ENCODE measurements around the gene PGRMC1.
"Not testable (repeated sequence)": the region's sequence is repeated elsewhere in the genome, so short reads cannot be mapped to it uniquely, and the experiment has no call there.

PGRMC1 gene

DNA sequence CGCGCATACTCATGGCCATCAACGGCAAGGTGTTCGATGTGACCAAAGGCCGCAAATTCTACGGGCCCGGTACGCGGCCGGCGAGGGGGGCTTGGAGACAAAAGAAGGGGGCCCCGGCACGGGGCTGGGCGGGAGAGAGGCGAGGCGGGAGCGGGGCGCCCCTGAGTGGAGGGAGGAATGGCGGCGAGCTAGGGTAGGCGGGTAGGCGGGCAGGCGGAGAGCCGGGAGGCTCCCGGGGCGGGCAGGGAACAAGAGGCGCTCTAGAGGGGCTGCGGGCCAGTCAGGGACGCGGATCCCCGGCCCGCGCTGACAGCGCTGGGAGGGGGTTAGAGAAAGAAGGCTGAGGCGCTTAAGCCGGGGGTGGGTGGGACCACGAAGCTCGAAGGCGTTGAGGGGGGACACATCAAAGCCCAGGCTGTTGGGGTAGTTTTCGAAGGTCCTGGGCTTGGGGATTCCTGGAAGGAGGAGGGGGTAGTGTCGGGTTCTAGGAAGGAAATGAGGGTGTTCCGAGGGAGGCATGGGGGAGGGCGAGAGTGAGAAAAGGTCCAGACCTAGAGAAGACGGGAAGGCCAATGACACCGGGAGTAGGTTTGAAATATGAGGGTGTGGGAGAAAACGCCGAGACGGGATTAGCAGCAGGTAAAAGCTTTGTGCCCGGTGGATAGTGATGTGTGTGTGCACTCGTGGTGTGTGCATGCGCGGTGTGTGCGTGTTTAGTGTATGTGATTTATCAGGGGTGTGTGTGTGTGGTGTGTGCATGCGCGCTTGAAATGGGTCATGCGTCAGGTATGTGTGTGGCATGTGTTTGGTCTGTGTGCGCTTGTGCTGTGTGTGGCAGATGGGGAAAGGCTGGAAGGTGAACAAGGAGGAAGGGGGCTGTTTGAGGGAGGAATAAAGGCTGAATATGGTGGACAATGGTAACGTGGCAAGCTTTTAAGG lies 807 bp downstream of the PGRMC1 start:
- peak; percentile 31 for DNase-seq

DNA sequence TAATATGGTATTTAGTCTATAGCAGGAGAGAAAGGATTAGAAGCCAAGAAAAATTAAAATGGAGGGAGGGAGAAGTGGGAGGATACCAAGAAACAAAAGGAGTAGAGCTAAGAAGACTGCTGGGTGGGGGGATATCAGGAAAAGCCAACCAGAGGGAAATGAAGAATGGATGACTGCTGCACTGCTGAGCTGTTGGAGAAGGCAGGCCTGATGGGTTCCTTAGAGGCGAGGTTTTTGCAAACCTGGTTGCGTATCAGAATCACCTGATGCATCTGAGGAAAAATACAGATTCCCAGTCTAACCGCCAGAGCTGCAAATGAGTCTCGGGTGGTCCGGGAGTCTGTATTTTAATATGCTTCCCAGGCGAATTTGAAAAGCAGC lies 1.5 kb downstream of the PGRMC1 start:
- no peak for DNase-seq

DNA sequence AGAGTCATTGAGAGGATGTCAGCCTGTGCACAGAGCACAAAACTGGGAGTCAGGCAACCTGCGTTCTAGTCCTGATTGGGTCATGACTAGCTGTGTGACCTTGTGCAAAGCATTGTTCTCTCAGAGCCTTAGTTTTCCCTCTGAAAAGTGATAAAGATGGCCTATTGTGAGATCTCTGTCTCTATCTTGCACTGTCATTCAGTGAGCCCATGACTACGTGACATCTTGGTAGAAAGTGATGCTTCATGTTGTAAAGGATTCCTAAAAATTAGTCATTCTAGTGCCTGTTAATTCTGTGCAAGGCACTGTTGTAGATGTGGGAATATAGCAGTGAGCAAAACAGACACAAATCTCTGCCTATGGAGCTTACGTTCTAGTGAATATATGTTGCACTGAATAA lies 2.5 kb downstream of the PGRMC1 start:
- DNase-seq: no peak

DNA sequence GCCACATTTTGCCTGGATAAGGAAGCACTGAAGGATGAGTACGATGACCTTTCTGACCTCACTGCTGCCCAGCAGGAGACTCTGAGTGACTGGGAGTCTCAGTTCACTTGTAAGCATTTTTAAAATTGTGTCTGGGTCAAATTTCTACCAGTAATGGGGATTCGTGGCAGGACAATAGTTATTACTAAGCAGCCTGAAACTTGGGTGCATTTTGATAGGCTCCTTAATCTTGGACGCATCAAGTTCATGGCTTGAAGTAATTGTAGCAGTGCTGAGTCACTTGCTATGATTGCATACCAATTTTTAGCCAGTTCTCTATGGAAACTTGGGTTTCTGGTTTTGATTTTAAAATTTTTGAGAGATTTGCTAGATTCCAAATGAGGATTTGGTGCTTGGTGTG lies 4.3 kb downstream of the PGRMC1 start:
- no peak for DNase-seq

DNA sequence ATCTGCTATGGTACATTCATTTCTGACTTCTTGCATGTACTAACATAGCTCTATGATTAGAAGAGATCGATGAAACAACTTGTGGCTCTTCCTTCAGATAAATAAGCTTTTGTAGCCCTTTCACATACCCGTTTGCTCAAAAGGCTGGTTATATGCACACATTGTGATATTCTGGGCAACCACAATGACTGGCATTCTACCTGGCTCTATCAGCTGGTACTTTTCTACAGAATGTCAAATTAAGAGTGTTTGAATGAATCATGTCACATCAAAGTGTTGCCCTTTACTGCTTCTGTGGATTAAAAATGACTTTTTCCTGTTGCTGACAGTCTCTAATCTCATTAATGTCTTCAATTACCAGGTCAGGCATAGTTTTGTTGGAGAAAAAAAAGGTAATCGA lies 11.6 kb downstream of the PGRMC1 start:
- no peak for DNase-seq

DNA sequence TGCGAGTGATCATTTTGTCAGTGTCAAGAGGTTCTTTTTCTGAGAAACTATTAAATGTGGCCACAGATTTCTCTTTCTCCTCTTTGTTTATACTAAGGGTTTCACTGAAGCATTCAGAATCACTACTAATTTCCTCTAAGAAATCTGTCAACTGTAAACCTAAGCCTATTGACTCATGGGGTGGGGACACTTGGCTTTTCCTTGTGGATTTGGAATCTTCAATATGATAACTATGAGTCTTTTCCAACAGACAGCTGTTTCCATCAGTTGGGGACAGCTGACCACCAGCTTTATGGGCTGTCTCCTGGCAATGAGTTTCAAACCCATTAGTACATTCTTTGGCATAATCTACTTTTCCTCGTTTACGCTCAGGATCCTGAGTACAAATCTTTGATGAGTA lies 13.8 kb downstream of the PGRMC1 start:
- no peak for DNase-seq

DNA sequence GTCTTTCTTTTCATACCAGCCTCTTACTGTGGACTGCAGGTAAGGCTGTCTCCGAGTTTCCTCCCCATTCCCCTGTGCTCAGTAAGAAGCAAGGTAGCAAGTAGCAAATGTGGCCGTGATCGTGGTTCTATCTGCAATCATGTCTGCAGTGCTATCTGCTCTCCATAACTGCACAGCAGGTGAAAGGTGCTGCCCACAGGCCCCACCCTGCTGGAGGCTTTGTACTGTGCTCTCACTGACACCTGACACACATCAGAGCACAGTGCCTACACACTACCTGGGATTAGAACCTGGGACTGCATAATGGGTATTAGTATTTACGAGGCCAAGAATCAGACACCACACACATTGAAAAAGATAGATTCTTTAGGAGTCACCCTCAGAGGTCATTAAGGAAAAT lies 15.3 kb downstream of the PGRMC1 start:
- no peak for DNase-seq

DNA sequence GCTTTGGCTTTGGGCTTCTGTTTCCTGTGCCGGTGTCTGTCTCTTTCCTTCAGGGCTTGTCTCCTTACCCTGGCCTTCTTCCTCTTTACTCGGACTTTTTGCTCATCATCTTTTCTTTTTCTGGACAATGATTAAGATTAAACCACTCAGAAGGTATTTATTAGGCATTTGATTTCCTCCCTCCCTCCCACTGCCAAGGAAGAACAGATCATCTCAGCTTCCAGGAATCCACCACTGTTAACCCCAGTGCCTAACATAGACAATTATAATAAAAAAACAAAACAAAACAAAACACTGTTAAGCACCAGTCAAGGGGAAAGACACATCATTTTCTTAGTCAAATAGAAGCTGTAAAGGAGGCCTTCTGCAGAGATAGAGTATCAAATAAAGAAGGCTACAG lies 16.6 kb downstream of the PGRMC1 start:
- no peak for DNase-seq

DNA sequence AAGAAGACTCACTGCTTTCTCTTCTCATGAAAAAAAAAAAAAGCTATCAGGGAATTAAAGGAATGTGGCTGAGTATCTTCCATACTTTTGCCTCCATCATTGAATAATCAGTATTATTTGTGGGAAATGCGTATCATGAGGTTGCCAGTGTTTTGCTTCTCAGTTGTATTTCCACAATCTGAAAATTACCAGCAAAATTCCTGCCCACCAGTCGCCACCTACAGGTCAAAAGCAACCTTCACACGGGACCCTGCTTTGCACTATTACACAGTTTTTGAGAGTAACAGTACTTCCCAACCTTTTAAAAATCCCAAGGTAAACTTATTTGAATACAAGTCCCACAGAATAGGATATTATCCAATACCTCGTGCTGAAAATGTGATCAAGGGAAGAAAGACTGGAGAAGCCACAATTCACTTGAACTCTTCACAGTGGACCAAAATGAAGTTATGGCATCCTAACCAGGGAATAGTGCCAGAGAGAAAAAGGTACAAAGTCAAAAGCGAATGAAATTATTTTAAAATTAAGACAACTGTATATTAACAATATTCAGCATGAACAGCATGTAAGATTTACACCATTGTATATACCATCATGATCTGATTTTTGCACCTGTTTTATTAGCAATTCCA lies 30.4 kb downstream of the PGRMC1 start:
- peak; percentile 12 for DNase-seq

DNA sequence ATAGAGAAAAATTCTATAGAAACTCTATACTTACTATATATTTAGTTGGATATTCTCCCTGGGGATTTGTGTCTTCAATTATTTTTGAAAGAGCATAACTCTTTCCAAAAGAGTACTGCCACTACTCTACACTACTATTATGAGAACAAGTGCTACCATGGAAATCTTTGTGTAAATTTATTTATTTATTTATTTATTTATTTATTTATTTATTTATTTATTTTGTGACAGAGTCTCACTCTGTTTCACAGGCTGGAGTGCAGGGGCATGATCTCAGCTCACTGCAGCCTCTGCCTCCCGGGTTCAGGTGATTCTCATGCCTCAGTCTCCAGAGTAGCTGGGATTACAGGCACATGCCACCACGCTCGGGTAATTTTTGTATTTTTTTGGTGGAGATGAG lies 31.0 kb downstream of the PGRMC1 start:
- DNase-seq: not testable (repeated sequence)

DNA sequence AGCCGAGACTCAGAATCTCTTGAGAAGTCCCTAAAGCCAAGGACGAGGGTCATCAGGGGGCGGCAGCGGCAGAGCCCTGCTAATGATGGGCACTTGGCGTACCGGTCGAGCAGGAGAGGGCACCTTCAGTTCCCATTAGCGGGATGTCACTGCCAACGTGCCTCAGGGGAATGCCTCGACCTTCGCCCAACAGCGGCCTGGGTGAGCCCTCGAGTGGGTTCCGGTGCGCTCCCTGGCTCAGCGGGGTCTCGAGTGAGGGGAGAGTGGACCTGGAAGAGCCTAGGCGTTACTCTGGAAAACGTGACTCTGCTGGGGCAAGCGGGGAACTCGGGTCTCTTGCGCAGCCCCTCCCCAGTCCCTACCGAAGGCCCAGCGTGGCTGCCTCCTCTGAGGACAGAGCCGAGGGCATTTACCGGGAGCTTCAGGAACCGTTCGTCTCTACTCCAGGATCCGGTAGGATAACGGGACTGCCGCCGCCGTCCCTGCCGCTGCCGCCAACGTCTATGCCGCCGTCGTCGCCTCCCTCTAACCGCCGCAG lies 36.9 kb downstream of the PGRMC1 start:
- no peak for DNase-seq

DNA sequence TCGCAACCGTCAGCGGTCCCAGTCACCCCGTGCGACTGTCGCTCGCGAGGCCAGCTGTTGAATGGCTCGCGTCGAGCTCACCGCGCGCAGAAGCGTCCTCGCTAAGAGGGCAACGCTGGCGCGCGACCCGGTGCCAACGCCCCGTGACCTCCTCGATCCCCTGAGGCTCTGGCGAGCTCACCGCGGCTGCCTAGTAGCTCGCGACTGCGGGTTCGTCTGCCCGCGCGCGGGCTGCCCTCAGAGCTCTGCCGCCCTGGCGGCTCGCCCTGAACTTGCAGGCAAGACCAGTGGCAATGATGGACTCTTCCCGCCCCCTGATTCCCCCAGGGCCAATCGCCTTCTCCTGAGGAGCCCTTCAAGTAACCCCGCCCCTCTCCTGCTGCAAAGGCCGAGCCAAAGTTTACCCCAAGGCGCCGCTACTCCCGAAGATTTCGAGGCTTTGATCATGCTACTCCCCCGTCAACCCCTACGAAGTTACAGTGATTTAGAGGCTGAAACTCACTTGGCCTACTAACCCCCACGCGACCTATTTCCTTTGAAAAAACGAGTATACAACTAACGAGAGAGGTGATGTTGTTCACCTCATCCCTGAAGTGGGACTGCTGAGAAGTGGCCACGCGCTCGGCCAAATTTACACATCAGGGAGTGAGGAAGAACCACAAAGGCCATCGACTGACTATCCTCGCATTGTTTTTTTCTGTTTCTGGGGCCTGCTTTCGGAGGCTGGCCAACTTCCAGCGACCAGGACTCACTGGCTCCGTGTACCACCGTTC lies 37.5 kb downstream of the PGRMC1 start:
- DNase-seq: peak; percentile 58

DNA sequence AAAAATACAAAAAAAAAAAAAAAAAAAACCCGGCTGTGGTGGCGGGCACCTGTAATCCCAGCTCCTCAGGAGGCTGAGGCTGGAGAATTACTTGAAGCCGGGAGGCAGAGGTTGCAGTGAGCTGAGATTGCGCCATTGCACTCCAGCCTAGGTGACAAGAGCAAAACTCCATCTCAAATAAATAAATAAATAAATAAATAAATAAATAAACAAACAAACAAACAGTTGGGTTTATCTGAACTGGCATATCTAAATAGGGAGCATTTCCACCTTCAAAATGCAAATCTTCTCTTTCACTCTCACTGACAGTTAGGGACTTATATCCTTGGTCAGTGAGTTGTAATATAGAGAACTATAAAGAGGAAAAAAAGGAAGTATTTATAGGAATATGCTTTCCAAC lies 46.3 kb downstream of the PGRMC1 start:
- DNase-seq: not testable (repeated sequence)

DNA sequence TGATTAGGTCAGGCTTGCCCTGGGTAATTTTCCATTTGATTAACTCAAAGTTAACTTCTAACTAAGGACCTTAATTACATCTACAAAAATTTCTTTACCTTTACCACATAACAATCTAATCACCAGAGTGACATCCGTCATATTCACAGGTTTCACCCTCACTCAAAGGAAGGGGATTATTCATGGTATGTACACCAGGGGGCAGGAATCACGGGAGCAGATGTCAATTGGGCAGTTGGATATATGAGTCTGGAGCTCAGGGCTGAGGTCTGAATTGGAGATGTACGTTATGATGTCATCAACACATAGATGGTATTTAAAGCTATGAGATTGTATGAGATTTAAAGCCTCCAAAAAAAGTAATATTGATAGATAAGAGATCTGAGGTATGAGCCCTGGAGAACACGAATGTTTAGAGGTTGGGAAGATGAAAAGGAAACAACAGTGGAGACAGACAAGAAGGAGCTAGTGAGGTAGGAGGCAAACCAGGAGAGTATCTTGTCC lies 52.9 kb downstream of the PGRMC1 start:
- DNase-seq: no peak

DNA sequence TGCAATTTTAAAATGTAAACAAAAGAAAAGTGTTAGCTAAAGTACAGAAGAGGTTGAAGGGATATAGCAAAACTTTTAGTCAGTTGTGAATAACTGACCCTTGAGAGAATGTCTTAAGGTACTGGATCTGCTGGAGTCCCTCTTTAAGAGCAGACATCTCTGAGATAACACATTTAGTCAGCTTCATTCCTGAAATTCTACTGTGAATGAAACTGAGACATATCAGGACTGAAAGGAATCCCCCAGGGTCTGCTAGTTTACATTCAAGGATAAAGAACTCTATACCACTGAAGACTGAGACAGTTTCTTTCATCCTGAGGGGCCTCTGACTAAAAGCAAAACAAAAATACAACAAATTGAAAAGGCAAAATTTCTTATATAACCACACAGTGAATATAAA lies 54.4 kb downstream of the PGRMC1 start:
- DNase-seq: no peak

DNA sequence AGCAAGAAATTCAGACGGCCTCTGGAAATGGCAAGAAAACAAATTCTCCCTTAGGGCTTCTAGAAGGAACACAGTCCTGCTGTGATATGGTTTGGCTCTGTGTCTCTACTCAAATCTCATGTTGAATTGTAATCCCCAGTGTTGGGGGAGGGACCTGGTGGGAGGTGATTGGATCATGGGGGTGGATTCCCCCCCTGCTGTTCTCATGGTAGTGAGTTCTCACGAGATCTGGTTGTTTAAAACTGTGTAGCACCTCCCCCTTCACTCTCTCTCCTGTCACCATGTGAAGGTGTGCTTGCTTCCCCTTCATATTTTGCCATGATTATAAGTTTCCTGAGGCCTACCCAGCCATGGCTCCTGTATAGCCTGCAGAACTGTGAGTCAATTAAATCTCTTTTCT lies 55.2 kb downstream of the PGRMC1 start:
- not testable (repeated sequence) for DNase-seq

DNA sequence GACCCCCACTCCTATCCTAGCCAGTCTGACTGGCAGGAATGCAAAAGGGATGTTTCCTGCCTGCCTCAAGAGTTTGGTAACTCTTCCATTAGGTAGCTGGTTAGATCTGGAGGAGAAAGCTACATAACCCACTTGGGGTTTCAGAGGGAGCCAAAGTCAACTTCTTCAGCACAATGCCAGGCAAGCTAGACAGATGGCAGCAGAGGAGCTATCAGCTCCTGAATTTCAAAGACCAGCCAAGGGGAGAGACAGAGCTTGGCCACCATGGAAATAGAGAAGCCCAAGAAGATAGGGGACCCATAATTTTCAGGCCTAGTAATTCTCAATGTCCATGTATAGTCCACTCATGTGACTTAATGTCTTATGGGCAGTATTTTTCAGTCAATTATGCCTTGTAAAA lies 56.4 kb downstream of the PGRMC1 start:
- DNase-seq: no peak

Data from activated naive CD4-positive, alpha-beta T cell treated with Interleukin-2 at 50 U/mL for 16 hours (primary cell).